Naive thymus-derived CD4-positive, alpha-beta T cell (primary cell): ENCODE data around the gene PEX11G. TPM values are rescaled to one million over a fixed set of nuclear protein-coding genes. Genes with fewer than 3 reads are reported as not detected.

Source experiments
- ATAC-seq: fragments of 150-1000 bp; cut with Tn5 transposase; 2 replicates; pipeline ENCODE4 v1.10.0; 2021; ENCODE audit warnings: mild to moderate bottlenecking, moderate library complexity
- CTCF ChIA-PET: fragments of 350-600 bp; sonication (Branson Sonifier 250); formaldehyde crosslinking; loops from one replicate; lab custom pipeline; 2021; ENCODE audit warnings: antibody characterized with exemption; lab: Charles Lee
- POLR2A ChIA-PET: fragments of 350-600 bp; sonication (Branson Sonifier 250); formaldehyde crosslinking; loops from one replicate; lab custom pipeline; 2021; ENCODE audit warnings: antibody characterized with exemption, inconsistent platforms; lab: Charles Lee
- DNase-seq, 9 donors: peaks; one replicate each; pipeline versions ENCODE4 v3.0.0 to v3.0.0-alpha.2; 2020 to 2022; ENCODE audit warnings: mixed read lengths in 1 of 9
- H3K27ac ChIP-seq: one replicate; pipeline ENCODE4 v1.7.0; 2013; ENCODE audit warnings: mild to moderate bottlenecking, low read depth, low read length, moderate library complexity
- H3K27me3 ChIP-seq, 2 donors: one replicate each; pipeline ENCODE4 v1.7.0; 2013; ENCODE audit warnings: low read length in 2 of 2, mild to moderate bottlenecking in 2 of 2, moderate library complexity in 2 of 2; ENCODE audit not compliant: control insufficient read depth in 2 of 2, insufficient read depth in 2 of 2
- H3K36me3 ChIP-seq, 3 experiments: 1 replicate in 2 of 3; 2 replicates in 1 of 3; pipeline ENCODE4 v1.7.0; 2013; ENCODE audit warnings: low read length in 3 of 3, mild to moderate bottlenecking in 3 of 3, moderate library complexity in 1 of 3; ENCODE audit not compliant: insufficient read depth in 3 of 3, control insufficient read depth in 2 of 3
- H3K4me1 ChIP-seq, 2 donors: one replicate each; pipeline ENCODE4 v1.7.0; 2013; ENCODE audit warnings: low read length in 2 of 2, mild to moderate bottlenecking in 2 of 2, moderate library complexity in 1 of 2; ENCODE audit not compliant: control insufficient read depth in 2 of 2, insufficient read depth in 2 of 2
- H3K4me3 ChIP-seq: 2 replicates; pipeline ENCODE4 v1.7.0; 2013; ENCODE audit warnings: mild to moderate bottlenecking, low read length
- H3K9me3 ChIP-seq, 3 experiments: 1 replicate in 2 of 3; 2 replicates in 1 of 3; pipeline ENCODE4 v1.7.0; 2013; ENCODE audit warnings: low read length in 3 of 3; ENCODE audit not compliant: control insufficient read depth in 2 of 3
- H3K27ac Mint-ChIP-seq, 9 donors: one replicate each; pipeline ENCODE4 v1.8.0; 2020 to 2022; ENCODE audit warnings: mixed read lengths in 9 of 9, mild to moderate bottlenecking in 8 of 9, moderate library complexity in 5 of 9, inconsistent platforms in 2 of 9
- H3K27me3 Mint-ChIP-seq, 5 donors: one replicate each; pipeline ENCODE4 v1.8.0; 2021 to 2022; ENCODE audit warnings: mixed read lengths in 5 of 5, mild to moderate bottlenecking in 1 of 5
- H3K36me3 Mint-ChIP-seq, 5 donors: one replicate each; pipeline ENCODE4 v1.8.0; 2020 to 2022; ENCODE audit warnings: mixed read lengths in 5 of 5, mild to moderate bottlenecking in 3 of 5, inconsistent platforms in 1 of 5
- H3K4me1 Mint-ChIP-seq, 7 donors: one replicate each; pipeline ENCODE4 v1.8.0; 2020 to 2022; ENCODE audit warnings: mixed read lengths in 7 of 7, mild to moderate bottlenecking in 3 of 7, inconsistent platforms in 1 of 7
- H3K4me3 Mint-ChIP-seq, 10 donors: one replicate each; pipeline ENCODE4 v1.8.0; 2020 to 2022; ENCODE audit warnings: mild to moderate bottlenecking in 10 of 10, mixed read lengths in 10 of 10, moderate library complexity in 6 of 10, inconsistent platforms in 2 of 10
- H3K9me3 Mint-ChIP-seq, 11 donors: one replicate each; pipeline ENCODE4 v1.8.0; 2020 to 2022; ENCODE audit warnings: mixed read lengths in 11 of 11, mild to moderate bottlenecking in 4 of 11, inconsistent platforms in 1 of 11, moderate library complexity in 1 of 11
- intact Hi-C, 2 donors: fragments of 100-400 bp; cut with micrococcal nuclease; formaldehyde crosslinking; loops; one replicate each; pipeline ENCODE4 v1.15.1; 2023
- polyA plus RNA-seq, 2 donors: library from polyadenylated mRNA; unstranded; fragments of 300-500 nt; fragmentation: Illumina TruSeq; gene quantifications; one replicate each; pipeline ENCODE4 v1.2.3, GENCODE V29; 2021
- total RNA-seq, 6 experiments: library from RNA in 5 of 6; stranded (reverse) in 5 of 6; gene quantifications; 1 replicate in 5 of 6; 2 replicates in 1 of 6; pipeline ENCODE4 v1.2.3 and lab custom pipeline; 2021 to 2026

PEX11G gene
- total and polyA plus RNA-seq, 7 experiments from 2014 or later, result 0.59 to 1.6 (median 0.77) TPM

GRCh38 chr19:7427944-7428343, 60.9 kb downstream of the PEX11G start:
- no peaks in the 10 kb centered on the region for H3K9me3 ChIP-seq
- Mint-ChIP-seq H3K4me1 (peaks cover 4 to 11% (median 6%) of the 10 kb centered on the region in 7 donors), H3K27ac (peak overlapping the region in 7 of 9 donors; percentile 31 to 68 (median 43)), H3K27me3 (no peaks in the 10 kb centered on the region), H3K36me3 (peaks cover 0 to 9% (median 5%) of the 10 kb centered on the region in 5 donors), H3K9me3 (peaks cover 0 to 3% (median 0%) of the 10 kb centered on the region in 11 donors), H3K4me3 (peak overlapping the region in 1 of 10 donors; percentile 5)
- DNase-seq (no peak), ATAC-seq (no peak)
- POLR2A ChIA-PET, result no interaction called here
- H3K36me3 ChIP-seq, result peaks cover 6 to 80% (median 17%) of the 10 kb centered on the region in 3 experiments
- no peak overlapping the region for H3K4me3 ChIP-seq
- CTCF ChIA-PET, result interaction anchor here (0.6 kb wide), 1 partner anchor 140 kb away, joined by 4 read pairs; no protein-coding TSS in a partner anchor
- H3K4me1 ChIP-seq, result peaks cover 0 to 9% of the 10 kb centered on the region in 2 donors
- H3K27ac ChIP-seq, result no peak overlapping the region
- H3K27me3 ChIP-seq, result no peaks in the 10 kb centered on the region
- intact Hi-C loops, result no loop called here

- intact Hi-C loops, result no loop called here
- Histone ChIP-seq H3K27me3 (no peaks in the 10 kb centered on the region), H3K9me3 (no peaks in the 10 kb centered on the region), H3K4me1 (peaks cover 0 to 9% of the 10 kb centered on the region in 2 donors), H3K27ac (no peak overlapping the region), H3K36me3 (peaks cover 6 to 82% (median 24%) of the 10 kb centered on the region in 3 experiments), H3K4me3 (no peak overlapping the region)
- CTCF ChIA-PET, result interaction anchor here (0.6 kb wide), 1 partner anchor 78 kb away, joined by 6 read pairs; no protein-coding TSS in a partner anchor
- POLR2A ChIA-PET, result no interaction called here
- H3K9me3 Mint-ChIP-seq, result peaks cover 0 to 3% (median 0%) of the 10 kb centered on the region in 11 donors
- H3K27me3 Mint-ChIP-seq, result no peaks in the 10 kb centered on the region
- peak; percentile 63 for ATAC-seq
- H3K27ac Mint-ChIP-seq, result peak overlapping the region in 4 of 9 donors; percentile 32 to 77 (median 54)
- H3K36me3 Mint-ChIP-seq, result peaks cover 4 to 17% (median 10%) of the 10 kb centered on the region in 5 donors
- H3K4me1 Mint-ChIP-seq, result peaks cover 6 to 17% (median 11%) of the 10 kb centered on the region in 7 donors
- H3K4me3 Mint-ChIP-seq, result no peak overlapping the region
- peak in 1 of 9 donors; percentile 21 for DNase-seq
These were observed 61.8 kb downstream of the PEX11G start for GRCh38 chr19:7426986-7427385.

Other genes with a start within 250 kb of the PEX11G start
- 1 to 10 TPM in 4 of 5 experiments, under 1 TPM in 1; 0.89 to 9.9 (median 3.9) TPM for gene INSR, start 194.6 kb downstream of the PEX11G start, total RNA-seq
- under 1 TPM; 0.29 to 0.71 TPM for gene INSR, start 194.6 kb downstream of the PEX11G start, polyA plus RNA-seq
- gene ARHGEF18, start 140.1 kb downstream of the PEX11G start, total RNA-seq, result 100 to 1,000 TPM in 4 of 5 experiments, 10 to 100 TPM in 1; 53.0 to 132 (median 130) TPM
- gene ARHGEF18, start 140.1 kb downstream of the PEX11G start, polyA plus RNA-seq, result 10 to 100 TPM in 1 of 2 donors, 1 to 10 TPM in 1; 3.9 to 14.4 TPM
- gene ZNF358, start 27.1 kb upstream of the PEX11G start, total RNA-seq, result 10 to 100 TPM in 1 of 5 experiments, 1 to 10 TPM in 4; 5.7 to 10.1 (median 7.2) TPM
- 1 to 10 TPM; 1.4 to 2.6 TPM for gene ZNF358, start 27.1 kb upstream of the PEX11G start, polyA plus RNA-seq
- gene MCOLN1, start 33.6 kb upstream of the PEX11G start, total RNA-seq, result 10 to 100 TPM; 13.8 to 49.2 (median 18.1) TPM
- 10 to 100 TPM in 1 of 2 donors, 1 to 10 TPM in 1; 8.8 to 11.7 TPM for gene MCOLN1, start 33.6 kb upstream of the PEX11G start, polyA plus RNA-seq
- 100 to 1,000 TPM in 4 of 5 experiments, 10 to 100 TPM in 1; 82.0 to 157 (median 133) TPM for gene PNPLA6, start 46.7 kb upstream of the PEX11G start, total RNA-seq
- 10 to 100 TPM in 1 of 2 donors, 1 to 10 TPM in 1; 5.3 to 12.7 TPM for gene PNPLA6, start 46.7 kb upstream of the PEX11G start, polyA plus RNA-seq
- under 1 TPM in 4 of 5 experiments, not detected in 1; 0.16 to 0.76 (median 0.35) TPM for gene CAMSAP3, start 106.8 kb upstream of the PEX11G start, total RNA-seq
- under 1 TPM; 0.06 to 0.07 TPM for gene CAMSAP3, start 106.8 kb upstream of the PEX11G start, polyA plus RNA-seq
- gene XAB2, start 140.5 kb upstream of the PEX11G start, total RNA-seq, result 10 to 100 TPM; 49.3 to 79.8 (median 76.4) TPM
- gene XAB2, start 140.5 kb upstream of the PEX11G start, polyA plus RNA-seq, result 10 to 100 TPM in 1 of 2 donors, 1 to 10 TPM in 1; 6.4 to 11.9 TPM
- gene PET100, start 140.8 kb upstream of the PEX11G start, total RNA-seq, result 100 to 1,000 TPM; 112 to 134 (median 117) TPM
- gene PET100, start 140.8 kb upstream of the PEX11G start, polyA plus RNA-seq, result 100 to 1,000 TPM; 158 to 274 TPM
- gene PCP2, start 144.7 kb upstream of the PEX11G start, total RNA-seq, result 10 to 100 TPM in 1 of 5 experiments, 1 to 10 TPM in 4; 2.2 to 13.4 (median 5.4) TPM
- not detected for gene PCP2, start 144.7 kb upstream of the PEX11G start, polyA plus RNA-seq
- 100 to 1,000 TPM; 158 to 411 (median 187) TPM for gene STXBP2, start 148.1 kb upstream of the PEX11G start, total RNA-seq
- gene STXBP2, start 148.1 kb upstream of the PEX11G start, polyA plus RNA-seq, result 10 to 100 TPM; 52.8 to 61.1 TPM
- 1 to 10 TPM in 1 of 5 experiments, not detected in 4; 3.4 TPM for gene RETN, start 180.0 kb upstream of the PEX11G start, total RNA-seq
- gene RETN, start 180.0 kb upstream of the PEX11G start, polyA plus RNA-seq, result not detected
- gene MCEMP1, start 188.1 kb upstream of the PEX11G start, total RNA-seq, result 10 to 100 TPM in 1 of 5 experiments, 1 to 10 TPM in 1, not detected in 3; 1.2 to 12.3 TPM
- not detected for gene MCEMP1, start 188.1 kb upstream of the PEX11G start, polyA plus RNA-seq
- 10 to 100 TPM; 43.7 to 79.3 (median 75.4) TPM for gene TRAPPC5, start 191.8 kb upstream of the PEX11G start, total RNA-seq
- 100 to 1,000 TPM; 165 to 191 TPM for gene TRAPPC5, start 191.8 kb upstream of the PEX11G start, polyA plus RNA-seq
- gene FCER2, start 213.1 kb upstream of the PEX11G start, total RNA-seq, result 1 to 10 TPM in 2 of 5 experiments, under 1 TPM in 1, not detected in 2; 0.32 to 3.8 (median 1.3) TPM
- gene FCER2, start 213.1 kb upstream of the PEX11G start, polyA plus RNA-seq, result under 1 TPM; 0.48 to 0.52 TPM
- gene CLEC4G, start 243.1 kb upstream of the PEX11G start, total RNA-seq, result 1 to 10 TPM in 1 of 5 experiments, not detected in 4; 1.2 TPM
- gene CLEC4G, start 243.1 kb upstream of the PEX11G start, polyA plus RNA-seq, result not detected